Stimulated activated naive CD8-positive, alpha-beta T cell treated with anti-CD3 and anti-CD28 coated beads, Interleukin-15, Interleukin-2, amounts not matched to agents 100 U/mL and 50 U/mL, for 24 hours (primary cell): ENCODE data around the gene CAV2.

Experiments
- ATAC-seq: fragments of 150-1000 bp; cut with Tn5 transposase; one replicate; pipeline ENCODE4 v1.10.0; 2021
- DNase-seq: peaks from one replicate; pipeline ENCODE4 v3.0.0; 2021

The CAV2 gene

GRCh38 chr7:116546916-116547315, 47.4 kb downstream of the CAV2 start:
- ATAC-seq (no peak), DNase-seq (no peak)

GRCh38 chr7:116547347-116547746, 47.8 kb downstream of the CAV2 start:
- ATAC-seq, result no peak
- no peak for DNase-seq

GRCh38 chr7:116548506-116548905, 49.0 kb downstream of the CAV2 start:
- ATAC-seq (no peak), DNase-seq (no peak)

- ATAC-seq (no peak), DNase-seq (no peak)
Observed at GRCh38 chr7:116549370-116549769, 49.8 kb downstream of the CAV2 start.

- DNase-seq (no peak), ATAC-seq (no peak)
Observed at GRCh38 chr7:116551692-116552091, 52.2 kb downstream of the CAV2 start.

- DNase-seq (no peak), ATAC-seq (no peak)
Observed at GRCh38 chr7:116552602-116553001, 53.1 kb downstream of the CAV2 start.

GRCh38 chr7:116553168-116553964, 53.8 kb downstream of the CAV2 start:
- DNase-seq, result no peak
- ATAC-seq, result no peak

- ATAC-seq (no peak), DNase-seq (no peak)
Observed at GRCh38 chr7:116554436-116554835, 54.9 kb downstream of the CAV2 start.

GRCh38 chr7:116554911-116555310, 55.4 kb downstream of the CAV2 start:
- DNase-seq (no peak), ATAC-seq (no peak)

GRCh38 chr7:116557066-116557585, 57.6 kb downstream of the CAV2 start:
- DNase-seq, result no peak
- no peak for ATAC-seq

GRCh38 chr7:116557901-116558300, 58.4 kb downstream of the CAV2 start:
- no peak for DNase-seq
- ATAC-seq, result no peak
